ENCODE data around the gene FABP7. TPM values are rescaled to one million over a fixed set of nuclear protein-coding genes. Genes with fewer than 3 reads are reported as not detected.
A peak's percentile ranks its signal among the peaks of the same experiment; 100 is the strongest.

The FABP7 gene
- total RNA-seq, 1 donor from 2014 or later = 3.6 TPM

DNA sequence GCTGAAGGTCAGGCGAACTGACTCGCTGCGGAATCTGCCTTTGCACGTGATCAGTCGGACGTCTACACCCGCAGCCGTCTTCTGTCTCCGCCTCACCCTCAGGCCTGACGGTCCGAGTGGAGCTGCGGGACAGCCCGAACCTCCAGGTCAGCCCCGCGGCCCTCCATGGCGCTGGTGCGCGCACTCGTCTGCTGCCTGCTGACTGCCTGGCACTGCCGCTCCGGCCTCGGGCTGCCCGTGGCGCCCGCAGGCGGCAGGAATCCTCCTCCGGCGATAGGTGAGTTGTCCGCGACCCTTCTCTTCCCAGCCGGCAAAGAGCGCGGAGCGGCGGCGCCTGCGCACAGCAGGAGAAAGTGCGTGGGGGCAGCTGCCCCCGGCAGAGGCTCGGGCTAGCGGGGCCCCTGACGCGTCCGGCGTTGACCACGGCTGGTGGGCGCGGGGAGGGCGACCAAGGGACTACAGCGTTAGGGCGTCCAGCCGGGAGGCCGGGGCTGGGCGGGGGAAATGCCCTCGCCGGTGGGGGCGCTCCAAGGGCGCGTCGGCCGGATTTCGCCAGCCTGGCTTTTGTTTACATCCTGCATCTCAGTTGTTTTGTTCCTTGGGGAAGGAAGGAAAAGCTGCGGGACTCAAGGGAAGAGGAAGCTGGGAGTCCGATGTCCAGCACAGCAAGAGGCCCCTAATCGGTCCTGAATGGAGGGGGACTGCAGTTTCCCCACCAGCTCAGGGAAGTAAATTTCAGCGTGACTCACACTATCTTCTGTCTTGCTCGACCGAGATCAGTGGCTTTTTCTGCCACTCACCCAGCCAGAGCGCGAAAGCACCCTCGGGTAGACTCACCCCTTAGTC is 9.9 kb downstream of the FABP7 start, which contains the start of gene SMPDL3A:
TSS of gene SMPDL3A (plus strand) at position 77 of the 846 bp plus-strand sequence. CDS start at position 166, 89 bp downstream.
- Mint-ChIP-seq H3K27ac (ENCODE audit: unreplicated experiment) (peak within 1 kb of the TSS; percentile 98), H3K36me3 (ENCODE audit: low read depth, unreplicated experiment) (no peaks in the 10 kb centered on the region), H3K4me3 (ENCODE audit: unreplicated experiment) (peak within 1 kb of the TSS; percentile 93), H3K27me3 (ENCODE audit: unreplicated experiment) (peaks cover 12% of the 10 kb centered on the region), H3K9me3 (ENCODE audit: unreplicated experiment) (no peaks in the 10 kb centered on the region), H3K4me1 (ENCODE audit: unreplicated experiment) (peaks cover 36% of the 10 kb centered on the region)
- DNase-seq (ENCODE audit: low spot score) = peak; percentile 91
- TF ChIP-seq, protein P1, sequence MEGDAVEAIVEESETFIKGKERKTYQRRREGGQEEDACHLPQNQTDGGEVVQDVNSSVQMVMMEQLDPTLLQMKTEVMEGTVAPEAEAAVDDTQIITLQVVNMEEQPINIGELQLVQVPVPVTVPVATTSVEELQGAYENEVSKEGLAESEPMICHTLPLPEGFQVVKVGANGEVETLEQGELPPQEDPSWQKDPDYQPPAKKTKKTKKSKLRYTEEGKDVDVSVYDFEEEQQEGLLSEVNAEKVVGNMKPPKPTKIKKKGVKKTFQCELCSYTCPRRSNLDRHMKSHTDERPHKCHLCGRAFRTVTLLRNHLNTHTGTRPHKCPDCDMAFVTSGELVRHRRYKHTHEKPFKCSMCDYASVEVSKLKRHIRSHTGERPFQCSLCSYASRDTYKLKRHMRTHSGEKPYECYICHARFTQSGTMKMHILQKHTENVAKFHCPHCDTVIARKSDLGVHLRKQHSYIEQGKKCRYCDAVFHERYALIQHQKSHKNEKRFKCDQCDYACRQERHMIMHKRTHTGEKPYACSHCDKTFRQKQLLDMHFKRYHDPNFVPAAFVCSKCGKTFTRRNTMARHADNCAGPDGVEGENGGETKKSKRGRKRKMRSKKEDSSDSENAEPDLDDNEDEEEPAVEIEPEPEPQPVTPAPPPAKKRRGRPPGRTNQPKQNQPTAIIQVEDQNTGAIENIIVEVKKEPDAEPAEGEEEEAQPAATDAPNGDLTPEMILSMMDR (IDR thresholded peaks at IDR 0.05; ENCODE audit: unreplicated experiment) = peak; percentile 57

DNA sequence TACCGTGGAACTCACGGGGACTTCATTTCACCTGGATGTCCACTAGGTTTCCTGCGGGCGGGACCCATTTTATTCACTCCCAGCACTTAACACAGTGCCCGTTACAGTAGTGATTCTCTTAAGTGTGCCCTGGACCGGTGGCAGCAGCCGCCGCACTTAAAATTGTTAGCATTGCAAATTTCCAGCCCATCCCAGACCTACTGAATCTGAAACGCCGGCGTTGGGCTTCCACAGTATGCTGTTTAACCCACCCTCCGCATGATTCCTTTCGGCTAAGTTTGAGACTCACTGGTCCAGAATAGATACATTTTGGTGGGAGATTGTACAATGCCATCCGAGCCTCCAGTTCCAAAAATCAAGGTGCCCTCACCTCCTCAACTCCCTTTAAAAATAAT is 10.5 kb downstream of the FABP7 start:
- Mint-ChIP-seq H3K4me3 (ENCODE audit: unreplicated experiment) (peak overlapping the region; percentile 93), H3K4me1 (ENCODE audit: unreplicated experiment) (peaks cover 36% of the 10 kb centered on the region), H3K36me3 (ENCODE audit: low read depth, unreplicated experiment) (no peaks in the 10 kb centered on the region), H3K27ac (ENCODE audit: unreplicated experiment) (peak overlapping the region; percentile 98), H3K9me3 (ENCODE audit: unreplicated experiment) (no peaks in the 10 kb centered on the region), H3K27me3 (ENCODE audit: unreplicated experiment) (peaks cover 12% of the 10 kb centered on the region)
- DNase-seq (ENCODE audit: low spot score) = no peak
- TF ChIP-seq, protein P1 (IDR thresholded peaks at IDR 0.05; ENCODE audit: unreplicated experiment) = no peak

DNA sequence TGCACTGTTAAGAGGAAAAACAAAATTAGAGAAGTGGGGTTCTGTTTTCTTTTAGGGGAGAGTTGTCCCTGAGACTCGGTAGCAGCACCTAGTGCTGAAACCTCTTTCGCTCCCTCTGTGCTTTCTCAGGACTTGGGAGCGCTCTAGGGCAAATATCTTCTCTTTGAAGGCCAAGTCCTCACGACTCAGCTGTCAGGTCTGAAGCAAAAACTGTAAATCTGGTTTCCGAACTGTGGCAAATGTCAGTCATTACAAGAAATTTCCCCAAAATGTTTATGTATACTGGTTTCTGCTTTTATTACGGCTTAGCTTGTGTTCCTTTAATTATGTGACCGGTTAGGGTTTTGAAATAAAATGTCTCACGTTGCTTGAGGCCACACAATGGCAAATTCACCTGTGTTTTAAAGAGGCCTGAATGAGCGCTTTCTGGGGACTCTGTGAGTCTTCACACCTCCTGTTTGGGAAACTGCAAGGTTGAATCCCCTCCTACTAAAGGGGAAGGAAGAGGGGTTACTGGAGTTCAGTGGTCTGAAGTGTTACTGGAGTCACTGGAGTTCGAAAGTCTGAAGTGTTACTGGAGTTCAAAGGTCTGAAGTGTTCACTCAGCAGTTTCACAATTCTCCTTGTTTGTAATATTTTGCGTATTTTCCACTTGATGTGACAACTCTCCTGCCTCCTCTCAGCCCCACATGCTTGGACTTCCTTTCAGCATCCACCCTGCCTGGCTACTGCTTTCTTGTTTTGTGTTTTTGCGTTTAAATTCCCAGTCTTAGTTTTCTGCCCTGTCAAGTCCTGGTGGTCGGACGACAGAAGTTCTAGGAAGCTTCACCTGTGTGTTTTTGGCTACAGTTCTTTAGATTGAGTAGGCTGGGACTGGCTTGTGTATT is 11.2 kb downstream of the FABP7 start:
- Mint-ChIP-seq H3K4me3 (ENCODE audit: unreplicated experiment) (peak overlapping the region; percentile 93), H3K36me3 (ENCODE audit: low read depth, unreplicated experiment) (no peaks in the 10 kb centered on the region), H3K4me1 (ENCODE audit: unreplicated experiment) (peaks cover 36% of the 10 kb centered on the region), H3K27me3 (ENCODE audit: unreplicated experiment) (peaks cover 12% of the 10 kb centered on the region), H3K9me3 (ENCODE audit: unreplicated experiment) (no peaks in the 10 kb centered on the region), H3K27ac (ENCODE audit: unreplicated experiment) (peak overlapping the region; percentile 98)
- TF ChIP-seq, protein P1 (IDR thresholded peaks at IDR 0.05; ENCODE audit: unreplicated experiment) = no peak
- DNase-seq (ENCODE audit: low spot score) = no peak

DNA sequence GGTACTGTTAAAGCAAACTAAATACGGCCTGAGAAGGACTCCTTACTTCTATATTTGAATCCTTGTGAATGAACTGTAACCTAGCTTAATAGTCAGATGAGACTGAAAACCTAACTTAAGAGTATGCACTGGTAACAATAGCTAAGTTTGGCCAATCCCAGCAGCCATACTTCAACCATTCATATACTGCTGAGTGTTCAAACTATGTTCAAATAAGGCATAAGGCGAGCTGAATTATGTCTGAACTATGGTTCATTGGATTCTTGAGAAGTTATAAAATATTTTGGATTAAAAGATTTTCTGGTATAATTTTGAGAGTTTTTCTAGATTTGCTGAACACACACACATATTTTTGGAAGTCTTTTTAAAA is 11.8 kb downstream of the FABP7 start:
- H3K4me1 Mint-ChIP-seq (ENCODE audit: unreplicated experiment) = peaks cover 36% of the 10 kb centered on the region
- no peak for DNase-seq (ENCODE audit: low spot score)
- H3K27ac Mint-ChIP-seq (ENCODE audit: unreplicated experiment) = peak overlapping the region; percentile 98
- H3K9me3 Mint-ChIP-seq (ENCODE audit: unreplicated experiment) = no peaks in the 10 kb centered on the region
- TF ChIP-seq, protein P1 (IDR thresholded peaks at IDR 0.05; ENCODE audit: unreplicated experiment) = no peak
- H3K27me3 Mint-ChIP-seq (ENCODE audit: unreplicated experiment) = peaks cover 12% of the 10 kb centered on the region
- peak overlapping the region; percentile 93 for H3K4me3 Mint-ChIP-seq (ENCODE audit: unreplicated experiment)
- no peaks in the 10 kb centered on the region for H3K36me3 Mint-ChIP-seq (ENCODE audit: low read depth, unreplicated experiment)
